ENCODE data around the gene YTHDF1. TPM values are rescaled to one million over a fixed set of nuclear protein-coding genes. Genes with fewer than 3 reads are reported as not detected.
A peak's percentile ranks its signal among the peaks of the same experiment; 100 is the strongest.

Gene YTHDF1
- total and polyA plus RNA-seq, 12 donors = 15.3 to 31.6 (median 21.4) TPM

GRCh38 chr20:63261795-63262528 lies 46.0 kb upstream of the YTHDF1 start:
- H3K27me3 ChIP-seq = peaks cover 8 to 88% (median 76%) of the 10 kb centered on the region in 7 donors
- ATAC-seq = no peak
- H3K27ac ChIP-seq = no peak overlapping the region
- TF ChIP-seq, protein P1, sequence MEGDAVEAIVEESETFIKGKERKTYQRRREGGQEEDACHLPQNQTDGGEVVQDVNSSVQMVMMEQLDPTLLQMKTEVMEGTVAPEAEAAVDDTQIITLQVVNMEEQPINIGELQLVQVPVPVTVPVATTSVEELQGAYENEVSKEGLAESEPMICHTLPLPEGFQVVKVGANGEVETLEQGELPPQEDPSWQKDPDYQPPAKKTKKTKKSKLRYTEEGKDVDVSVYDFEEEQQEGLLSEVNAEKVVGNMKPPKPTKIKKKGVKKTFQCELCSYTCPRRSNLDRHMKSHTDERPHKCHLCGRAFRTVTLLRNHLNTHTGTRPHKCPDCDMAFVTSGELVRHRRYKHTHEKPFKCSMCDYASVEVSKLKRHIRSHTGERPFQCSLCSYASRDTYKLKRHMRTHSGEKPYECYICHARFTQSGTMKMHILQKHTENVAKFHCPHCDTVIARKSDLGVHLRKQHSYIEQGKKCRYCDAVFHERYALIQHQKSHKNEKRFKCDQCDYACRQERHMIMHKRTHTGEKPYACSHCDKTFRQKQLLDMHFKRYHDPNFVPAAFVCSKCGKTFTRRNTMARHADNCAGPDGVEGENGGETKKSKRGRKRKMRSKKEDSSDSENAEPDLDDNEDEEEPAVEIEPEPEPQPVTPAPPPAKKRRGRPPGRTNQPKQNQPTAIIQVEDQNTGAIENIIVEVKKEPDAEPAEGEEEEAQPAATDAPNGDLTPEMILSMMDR (IDR thresholded peaks at IDR 0.05) = no peak
- DNase-seq = no peak
- H3K4me3 ChIP-seq = no peak overlapping the region
- no peaks in the 10 kb centered on the region for H3K36me3 ChIP-seq
- H3K4me1 ChIP-seq = no peaks in the 10 kb centered on the region
- WGBS, 2 donors = 33 to 39% methylated on average over 28 to 30 of the region's 30 CpGs
- intact Hi-C loops (cut with DNase I) = no loop called here
- H3K9me3 ChIP-seq = no peaks in the 10 kb centered on the region

DNA sequence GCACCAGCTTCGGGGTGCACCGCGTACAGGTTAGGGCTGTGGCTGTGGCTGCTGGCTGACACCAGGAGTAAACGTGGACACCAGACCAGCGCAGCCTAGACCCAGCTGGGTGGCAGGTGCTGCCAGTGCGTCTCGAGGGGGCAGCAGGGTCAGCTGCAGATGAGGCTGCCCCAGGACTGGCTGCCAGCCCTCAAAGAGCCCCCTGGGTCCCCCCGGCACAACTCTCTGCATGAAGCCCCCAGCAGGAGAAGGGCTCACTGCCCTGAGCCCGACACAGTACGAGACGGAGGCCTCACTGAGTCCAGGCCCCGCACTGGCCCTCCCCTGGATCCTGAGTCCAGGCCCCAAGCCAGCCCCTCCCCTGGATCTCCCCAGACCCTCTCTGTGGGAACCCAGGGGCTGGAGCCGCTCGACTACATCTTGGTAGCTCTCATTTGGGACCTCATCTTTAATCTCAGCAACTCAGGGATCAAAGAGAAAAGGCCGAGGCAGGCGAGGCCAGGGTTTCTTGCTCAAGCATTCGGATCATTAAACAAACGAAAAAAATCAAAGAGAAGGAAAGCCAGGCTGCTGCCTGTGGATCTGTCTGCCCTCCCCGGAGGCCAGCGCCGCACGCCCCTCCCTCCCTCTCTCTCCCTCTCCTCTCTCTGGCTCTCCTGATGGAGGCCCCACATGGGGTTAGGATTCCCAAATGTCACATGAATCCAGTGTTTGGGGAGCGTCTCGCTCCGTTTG lies 45.3 kb upstream of the YTHDF1 start:
- DNase-seq (no peak), ATAC-seq (no peak)
- peaks cover 8 to 91% (median 78%) of the 10 kb centered on the region in 7 donors for H3K27me3 ChIP-seq
- H3K4me1 ChIP-seq = no peaks in the 10 kb centered on the region
- 44 to 45% methylated on average over 25 of the region's 25 CpGs for WGBS, 2 donors
- intact Hi-C loops (cut with DNase I) = no loop called here
- TF ChIP-seq, protein P1 (IDR thresholded peaks at IDR 0.05) = no peak
- no peak overlapping the region for H3K27ac ChIP-seq
- no peak overlapping the region for H3K4me3 ChIP-seq
- H3K36me3 ChIP-seq = no peaks in the 10 kb centered on the region
- H3K9me3 ChIP-seq = no peaks in the 10 kb centered on the region

GRCh38 chr20:63260521-63260920 lies 44.6 kb upstream of the YTHDF1 start:
- Histone ChIP-seq H3K27ac (no peak overlapping the region), H3K4me1 (no peaks in the 10 kb centered on the region), H3K27me3 (peaks cover 8 to 91% (median 78%) of the 10 kb centered on the region in 7 donors), H3K36me3 (no peaks in the 10 kb centered on the region), H3K9me3 (no peaks in the 10 kb centered on the region), H3K4me3 (no peak overlapping the region)
- 81 to 86% methylated on average over 15 of the region's 15 CpGs for WGBS, 2 donors
- intact Hi-C loops (cut with DNase I) = no loop called here
- no peak for ATAC-seq
- DNase-seq = no peak
- TF ChIP-seq, protein P1 (IDR thresholded peaks at IDR 0.05) = no peak

DNA sequence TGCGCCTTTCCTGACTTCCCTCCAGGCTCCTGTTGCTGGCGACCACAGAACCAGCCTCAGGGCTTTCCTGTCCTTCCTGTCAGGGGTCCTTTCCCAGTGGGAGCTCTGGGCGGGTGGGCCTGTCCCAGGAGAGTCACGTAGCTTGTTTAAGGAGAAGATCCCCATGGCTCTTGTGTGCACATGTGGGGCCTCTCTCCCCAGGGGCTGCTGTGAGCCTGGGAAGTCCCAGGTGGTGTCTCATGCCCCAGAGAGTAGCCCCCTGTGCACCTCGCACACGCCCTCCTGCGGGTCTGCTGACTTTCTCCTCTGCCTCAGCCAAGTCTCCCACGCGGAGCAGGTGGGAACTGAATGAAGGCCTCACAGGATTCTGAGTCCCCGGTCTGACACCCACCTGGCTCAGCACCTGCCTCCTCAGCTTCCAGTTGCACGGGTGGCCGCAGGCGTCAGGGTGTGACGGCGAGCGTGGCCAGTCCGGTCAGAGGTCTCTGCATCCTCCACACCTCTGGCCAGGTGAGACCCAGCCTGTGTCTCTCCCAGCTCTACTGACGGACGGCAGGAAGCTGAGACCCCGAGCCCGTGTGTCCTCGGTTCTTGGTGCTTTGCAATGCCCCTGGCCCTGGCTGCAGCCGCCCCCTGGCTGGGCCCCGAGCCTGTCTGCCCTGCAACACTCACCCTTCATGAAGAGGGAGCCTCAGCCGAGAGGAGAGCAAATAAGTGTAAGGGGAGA lies 44.0 kb upstream of the YTHDF1 start:
- WGBS, 2 donors = 83 to 84% methylated on average over 25 of the region's 25 CpGs
- ATAC-seq = peak in 1 of 8 donors; percentile 18
- peaks cover 10 to 91% (median 78%) of the 10 kb centered on the region in 7 donors for H3K27me3 ChIP-seq

More for the DNA sequence above, 44.0 kb upstream of the YTHDF1 start:
- TF ChIP-seq, protein P1 (IDR thresholded peaks at IDR 0.05) = no peak
- Histone ChIP-seq H3K27ac (no peak overlapping the region), H3K4me1 (no peaks in the 10 kb centered on the region), H3K9me3 (no peaks in the 10 kb centered on the region), H3K36me3 (no peaks in the 10 kb centered on the region), H3K4me3 (no peak overlapping the region)
- no peak for DNase-seq
- intact Hi-C loops (cut with DNase I) = no loop called here
